ENCODE results near the gene PRKN. TPM values are rescaled to one million over a fixed set of nuclear protein-coding genes. Genes with fewer than 3 reads are reported as not detected.
"Not testable (repeated sequence)": the region's sequence is repeated elsewhere in the genome, so short reads cannot be mapped to it uniquely, and the experiment has no call there.

Gene PRKN
- total RNA-seq, 4 donors from 2014 or later, result 6.3 to 11.9 (median 9.5) TPM

DNA sequence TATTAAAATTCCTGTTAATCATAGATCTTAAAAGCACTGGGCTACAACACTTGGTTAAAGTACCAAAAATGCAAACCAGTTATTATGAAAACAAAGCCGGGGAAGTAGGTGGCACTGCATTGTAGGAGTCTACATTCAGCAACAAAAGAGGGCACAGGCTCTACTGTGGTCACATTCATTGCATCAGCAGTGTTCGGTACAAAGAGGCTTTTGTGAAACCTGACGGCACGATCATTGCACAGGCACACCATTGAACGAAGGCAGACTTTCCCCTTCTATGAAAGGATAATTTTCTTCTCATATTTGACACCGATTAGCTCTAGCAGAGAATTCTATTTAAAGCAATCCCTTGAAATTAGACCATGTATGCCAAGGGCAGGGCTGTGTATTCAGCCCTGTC is 1409.1 kb downstream of the PRKN start:
- TF ChIP-seq, protein P1, sequence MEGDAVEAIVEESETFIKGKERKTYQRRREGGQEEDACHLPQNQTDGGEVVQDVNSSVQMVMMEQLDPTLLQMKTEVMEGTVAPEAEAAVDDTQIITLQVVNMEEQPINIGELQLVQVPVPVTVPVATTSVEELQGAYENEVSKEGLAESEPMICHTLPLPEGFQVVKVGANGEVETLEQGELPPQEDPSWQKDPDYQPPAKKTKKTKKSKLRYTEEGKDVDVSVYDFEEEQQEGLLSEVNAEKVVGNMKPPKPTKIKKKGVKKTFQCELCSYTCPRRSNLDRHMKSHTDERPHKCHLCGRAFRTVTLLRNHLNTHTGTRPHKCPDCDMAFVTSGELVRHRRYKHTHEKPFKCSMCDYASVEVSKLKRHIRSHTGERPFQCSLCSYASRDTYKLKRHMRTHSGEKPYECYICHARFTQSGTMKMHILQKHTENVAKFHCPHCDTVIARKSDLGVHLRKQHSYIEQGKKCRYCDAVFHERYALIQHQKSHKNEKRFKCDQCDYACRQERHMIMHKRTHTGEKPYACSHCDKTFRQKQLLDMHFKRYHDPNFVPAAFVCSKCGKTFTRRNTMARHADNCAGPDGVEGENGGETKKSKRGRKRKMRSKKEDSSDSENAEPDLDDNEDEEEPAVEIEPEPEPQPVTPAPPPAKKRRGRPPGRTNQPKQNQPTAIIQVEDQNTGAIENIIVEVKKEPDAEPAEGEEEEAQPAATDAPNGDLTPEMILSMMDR (IDR thresholded peaks at IDR 0.05), result no peak
- no peak for TF ChIP-seq POLR2A (IDR thresholded peaks at IDR 0.05)
- intact Hi-C loops (cut with DNase I; ENCODE audit: low total_unique reads), result no loop called here
- 75 to 81% methylated on average over 6 of the region's 6 CpGs for WGBS, 2 donors
- no peak for DNase-seq (ENCODE audit: low spot score in 2 of 2)
- H3K4me3 ChIP-seq (ENCODE audit: low read depth, poor library complexity, severe bottlenecking), result no peak overlapping the region

DNA sequence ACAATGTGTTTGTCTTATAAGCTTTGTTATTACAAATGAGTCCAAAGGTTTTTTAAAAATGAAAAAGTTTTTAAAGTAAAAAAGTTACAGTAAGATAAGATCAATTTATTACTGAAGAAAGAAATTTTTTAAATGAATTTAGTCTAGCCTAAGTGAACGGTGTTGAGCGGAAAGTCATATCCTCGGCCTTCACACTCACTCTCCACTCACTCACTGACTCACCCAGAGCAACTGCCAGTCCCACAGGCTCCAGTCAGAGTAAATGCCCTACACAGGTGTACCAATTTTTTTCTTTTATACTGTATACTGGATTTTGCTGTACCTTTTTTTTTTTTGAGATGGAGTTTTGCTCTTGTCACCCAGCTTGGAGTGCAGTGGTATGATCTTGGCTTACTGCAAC is 1411.0 kb downstream of the PRKN start:
- DNase-seq (ENCODE audit: low spot score in 2 of 2), result no peak
- 92 to 96% methylated on average over 3 of the region's 3 CpGs for WGBS, 2 donors
- no peak overlapping the region for H3K4me3 ChIP-seq (ENCODE audit: low read depth, poor library complexity, severe bottlenecking)
- intact Hi-C loops (cut with DNase I; ENCODE audit: low total_unique reads), result no loop called here
- TF ChIP-seq, protein P1 (IDR thresholded peaks at IDR 0.05), result no peak

DNA sequence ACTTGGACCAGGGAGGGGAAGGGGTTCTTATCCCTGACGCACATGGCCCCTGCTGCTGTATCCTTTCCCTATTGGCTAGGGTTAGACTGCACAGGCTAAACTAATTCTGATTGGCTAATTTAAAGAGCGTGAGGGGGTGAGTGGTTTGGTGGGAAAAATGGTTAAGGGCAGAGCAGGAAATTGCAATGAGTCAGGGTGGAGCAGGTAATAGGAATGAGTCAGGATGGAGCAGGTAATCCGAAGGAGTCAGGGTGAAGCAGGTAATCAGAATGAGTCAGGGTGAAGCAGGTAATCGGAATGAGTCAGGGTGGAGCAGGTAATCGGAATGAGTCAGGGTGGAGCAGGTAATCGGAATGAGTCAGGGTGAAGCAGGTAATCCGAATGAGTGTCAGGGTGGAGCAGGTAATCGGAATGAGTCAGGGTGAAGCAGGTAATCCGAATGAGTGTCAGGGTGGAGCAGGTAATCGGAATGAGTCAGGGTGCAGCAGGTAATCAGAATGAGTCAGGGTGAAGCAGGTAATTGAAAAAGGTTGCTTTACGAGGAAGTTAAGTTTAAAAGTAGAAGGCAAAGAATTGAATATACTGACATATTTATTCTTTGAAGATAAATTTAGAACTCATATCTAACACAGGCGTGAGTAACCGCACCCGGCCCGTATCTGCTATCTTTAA is 1412.2 kb downstream of the PRKN start:
- H3K4me3 ChIP-seq (ENCODE audit: low read depth, poor library complexity, severe bottlenecking); intact Hi-C loops (cut with DNase I; ENCODE audit: low total_unique reads); DNase-seq (ENCODE audit: low spot score in 2 of 2): not testable (repeated sequence)
- 67 to 82% methylated on average over 15 of the region's 15 CpGs for WGBS, 2 donors

DNA sequence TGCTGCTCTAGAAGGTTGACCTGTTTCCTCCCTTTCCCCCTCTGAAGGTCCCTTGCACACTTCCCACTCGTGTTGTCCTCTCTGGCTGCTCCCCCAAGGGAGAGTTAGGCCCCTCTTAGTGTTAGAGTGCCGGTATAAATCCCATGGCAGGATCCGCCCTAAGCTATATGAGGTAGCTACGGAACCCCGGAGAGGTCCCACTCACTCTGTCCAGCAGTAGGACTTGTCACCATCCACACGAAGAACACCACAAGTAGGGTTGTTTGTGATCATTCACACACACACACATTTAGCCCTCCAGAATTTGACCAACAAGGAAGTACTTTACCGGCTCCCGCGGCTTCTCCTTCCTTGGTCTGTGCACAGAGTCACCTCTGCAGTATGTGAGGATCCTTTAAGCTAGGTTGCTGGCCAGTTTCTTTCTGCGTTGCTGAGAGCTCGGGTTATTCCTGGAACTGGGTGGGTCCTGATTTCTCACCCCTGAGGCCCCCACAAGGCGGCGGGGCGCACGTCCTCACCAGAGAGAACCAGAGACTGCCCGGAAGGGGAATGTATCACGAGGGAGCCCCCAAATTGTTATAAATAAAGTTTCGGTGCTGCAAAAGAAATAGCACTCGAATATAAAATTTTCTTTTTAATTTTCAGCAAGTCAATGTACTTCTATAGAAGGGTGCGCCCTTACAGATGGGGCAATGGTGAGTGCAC is 1412.9 kb downstream of the PRKN start:
- intact Hi-C loops (cut with DNase I; ENCODE audit: low total_unique reads); H3K4me3 ChIP-seq (ENCODE audit: low read depth, poor library complexity, severe bottlenecking); DNase-seq (ENCODE audit: low spot score in 2 of 2): not testable (repeated sequence)
- WGBS, 2 donors, result 91 to 96% methylated on average over 20 of the region's 20 CpGs

DNA sequence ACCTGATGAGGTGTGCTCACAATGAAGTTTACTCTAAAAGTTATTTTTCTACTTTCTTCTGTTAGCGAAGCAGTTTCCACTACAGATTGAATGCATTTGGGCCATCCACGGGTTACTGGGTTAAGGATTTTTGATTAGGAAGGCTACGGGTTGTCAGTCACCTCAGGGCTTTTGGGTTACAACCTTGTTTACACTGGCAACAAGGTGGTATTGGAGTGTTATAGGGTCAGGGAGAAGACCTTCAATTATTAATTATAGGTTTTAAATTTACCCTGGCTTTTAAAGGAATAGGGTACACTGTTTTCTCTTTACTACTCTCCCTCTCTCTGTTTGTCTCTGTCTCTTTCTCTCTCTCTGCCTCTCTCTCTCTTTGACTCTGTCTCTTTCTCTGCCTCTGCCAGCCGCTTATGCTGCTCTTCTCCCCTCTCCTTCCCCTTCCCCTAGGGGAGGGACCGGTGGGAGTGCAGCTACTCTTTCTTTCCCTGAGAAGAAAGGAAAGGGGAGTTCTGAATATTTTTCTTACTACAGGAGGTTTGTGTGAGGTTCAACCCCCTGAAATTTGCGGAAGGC is 1413.5 kb downstream of the PRKN start:
- TF ChIP-seq POLR2A (IDR thresholded peaks at IDR 0.05), result no peak
- TF ChIP-seq, protein P1 (IDR thresholded peaks at IDR 0.05), result no peak
- no peak overlapping the region for H3K4me3 ChIP-seq (ENCODE audit: low read depth, poor library complexity, severe bottlenecking)
- WGBS, 2 donors, result 81 to 86% methylated on average over 6 of the region's 6 CpGs
- no peak for DNase-seq (ENCODE audit: low spot score in 2 of 2)
- intact Hi-C loops (cut with DNase I; ENCODE audit: low total_unique reads), result no loop called here

DNA sequence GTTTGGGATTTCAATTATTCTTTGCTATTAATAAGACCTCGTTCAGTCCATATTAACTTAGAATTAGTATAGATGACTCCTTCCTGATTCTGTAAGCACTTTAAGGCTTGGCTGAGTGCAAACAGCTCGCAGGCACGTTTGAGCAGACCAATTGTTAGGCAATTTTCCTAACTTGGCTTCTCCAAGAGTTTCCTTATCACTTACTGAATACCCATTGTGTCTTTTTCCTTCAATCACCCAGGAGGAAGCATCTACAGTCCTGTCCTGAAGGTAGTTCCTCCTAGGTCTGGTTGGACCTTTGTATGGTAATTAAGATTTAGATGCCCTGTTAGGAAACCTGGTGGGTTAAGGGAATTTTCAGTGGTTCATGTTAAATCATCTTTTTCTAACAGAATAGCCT is 1414.1 kb downstream of the PRKN start:
- intact Hi-C loops (cut with DNase I; ENCODE audit: low total_unique reads); DNase-seq (ENCODE audit: low spot score in 2 of 2); H3K4me3 ChIP-seq (ENCODE audit: low read depth, poor library complexity, severe bottlenecking): not testable (repeated sequence)
- 43 to 51% methylated on average over 3 of the region's 3 CpGs for WGBS, 2 donors

DNA sequence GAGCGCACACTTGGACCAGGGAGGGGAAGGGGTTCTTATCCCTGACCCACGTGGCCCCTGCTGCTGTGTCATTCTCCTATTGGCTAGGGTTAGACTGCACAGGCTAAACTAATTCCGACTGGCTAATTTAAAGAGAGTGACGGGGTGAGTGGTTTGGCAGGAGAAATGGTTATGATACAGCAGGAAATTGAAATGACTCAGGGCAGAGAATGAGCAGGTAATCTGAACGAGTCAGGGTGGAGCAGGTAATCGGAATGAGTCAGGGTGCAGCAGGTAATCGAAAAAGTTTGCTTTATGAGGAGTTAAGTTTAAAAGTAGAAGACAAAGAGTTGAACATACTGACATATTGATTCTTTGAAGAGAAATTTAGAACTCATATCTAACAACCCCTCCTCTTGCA is 1417.8 kb downstream of the PRKN start:
- DNase-seq (ENCODE audit: low spot score in 2 of 2); H3K4me3 ChIP-seq (ENCODE audit: low read depth, poor library complexity, severe bottlenecking); intact Hi-C loops (cut with DNase I; ENCODE audit: low total_unique reads): not testable (repeated sequence)
- 64 to 82% methylated on average over 7 of the region's 7 CpGs for WGBS, 2 donors
